ENCODE data around the gene CHML. TPM values are rescaled to one million over a fixed set of nuclear protein-coding genes. Genes with fewer than 3 reads are reported as not detected.

CHML gene
- total RNA-seq, 2 experiments from 2014 or later = 19.9 to 21.1 TPM

- Mint-ChIP-seq H3K4me3 (no peak overlapping the region), H3K9me3 (no peaks in the 10 kb centered on the region), H3K4me1 (ENCODE audit: low read depth) (peaks cover 15% of the 10 kb centered on the region), H3K36me3 (ENCODE audit: low read depth) (peaks cover 2% of the 10 kb centered on the region), H3K27me3 (ENCODE audit: low read depth) (no peaks in the 10 kb centered on the region), H3K27ac (no peak overlapping the region)
- intact Hi-C loops (cut with micrococcal nuclease) = no loop called here
- CTCF ChIA-PET = interaction anchor here (0.7 to 1.2 kb wide), 2 partner anchors 154 to 384 kb away, joined by 3 to 6 read pairs; partner anchors contain the start of gene MAP1LC3C
- no peak for DNase-seq
These were observed 25.6 kb downstream of the CHML start for GRCh38 chr1:241614572-241614971.

DNA sequence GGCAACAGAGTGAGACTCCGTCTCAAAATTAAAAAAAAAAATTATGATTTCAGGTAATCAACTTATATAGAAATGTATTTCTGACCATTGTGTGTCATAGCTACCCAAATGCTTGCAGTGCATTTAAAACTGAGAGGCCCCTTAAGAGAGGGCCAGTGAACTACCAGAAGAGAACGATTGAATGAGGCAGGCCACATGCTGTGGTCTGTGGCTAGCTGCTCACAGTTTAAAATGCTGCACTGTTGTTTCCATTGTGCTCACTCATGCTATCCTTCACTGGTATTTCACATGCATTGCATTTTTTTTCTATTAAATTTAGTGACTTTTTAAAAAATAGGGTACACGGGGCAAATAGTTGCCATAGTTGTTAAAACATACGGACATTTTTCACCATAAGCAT is 26.0 kb downstream of the CHML start:
- no peak overlapping the region for H3K27ac Mint-ChIP-seq

GRCh38 chr1:241612533-241613477 is 27.4 kb downstream of the CHML start:
- no peaks in the 10 kb centered on the region for H3K9me3 Mint-ChIP-seq
- H3K4me1 Mint-ChIP-seq (ENCODE audit: low read depth) = peaks cover 16% of the 10 kb centered on the region
- H3K4me3 Mint-ChIP-seq = no peak overlapping the region
- intact Hi-C loops (cut with micrococcal nuclease) = no loop called here
- CTCF ChIA-PET = interaction anchor here (0.6 to 3.8 kb wide), 11 partner anchors 14 to 234 kb away, joined by 3 to 19 read pairs (median 5); partner anchors contain the start of gene KMO
- no peaks in the 10 kb centered on the region for H3K27me3 Mint-ChIP-seq (ENCODE audit: low read depth)
- no peak for DNase-seq
- H3K27ac Mint-ChIP-seq = peak overlapping the region; percentile 47
- no peaks in the 10 kb centered on the region for H3K36me3 Mint-ChIP-seq (ENCODE audit: low read depth)

More for the DNA sequence above, 26.0 kb downstream of the CHML start:
- DNase-seq = no peak
- CTCF ChIA-PET = interaction anchor here (0.7 to 1.2 kb wide), 2 partner anchors 154 to 385 kb away, joined by 3 to 6 read pairs; partner anchors contain the start of gene MAP1LC3C
- Mint-ChIP-seq H3K36me3 (ENCODE audit: low read depth) (peaks cover 2% of the 10 kb centered on the region), H3K27me3 (ENCODE audit: low read depth) (no peaks in the 10 kb centered on the region), H3K4me3 (no peak overlapping the region), H3K9me3 (no peaks in the 10 kb centered on the region), H3K4me1 (ENCODE audit: low read depth) (peaks cover 15% of the 10 kb centered on the region)
- intact Hi-C loops (cut with micrococcal nuclease) = no loop called here

DNA sequence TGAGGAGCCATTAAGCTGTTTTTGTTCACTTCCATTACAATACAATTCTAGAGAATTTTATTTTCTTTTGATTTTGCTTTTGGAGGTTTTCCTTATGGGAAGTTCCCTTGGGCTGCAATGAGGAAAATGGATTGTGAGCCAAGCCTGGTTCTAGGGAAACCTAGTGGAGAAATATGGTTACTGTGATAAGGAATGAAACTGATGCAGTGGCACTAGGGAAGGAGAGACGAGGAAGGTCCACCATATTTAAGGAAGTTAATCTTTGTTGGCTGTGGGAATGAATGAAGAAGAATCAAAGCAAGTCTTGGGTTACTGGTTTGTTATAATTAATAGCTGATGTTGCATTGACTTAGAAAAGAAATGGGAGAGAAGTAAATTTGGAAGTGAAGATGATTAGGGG is 28.4 kb downstream of the CHML start:
- Mint-ChIP-seq H3K36me3 (ENCODE audit: low read depth) (no peaks in the 10 kb centered on the region), H3K4me1 (ENCODE audit: low read depth) (peaks cover 15% of the 10 kb centered on the region), H3K9me3 (no peaks in the 10 kb centered on the region), H3K27me3 (ENCODE audit: low read depth) (no peaks in the 10 kb centered on the region), H3K4me3 (no peak overlapping the region), H3K27ac (no peak overlapping the region)
- no peak for DNase-seq
- CTCF ChIA-PET = interaction anchor here (0.6 to 3.8 kb wide), 36 partner anchors 8 to 409 kb away, joined by 3 to 20 read pairs (median 5); partner anchors contain the start of genes KMO and MAP1LC3C
- intact Hi-C loops (cut with micrococcal nuclease) = loop anchor here (1.0 to 2.0 kb wide), 10 partner anchors 16 to 406 kb away; partner anchors contain the start of genes CHML and OPN3

DNA sequence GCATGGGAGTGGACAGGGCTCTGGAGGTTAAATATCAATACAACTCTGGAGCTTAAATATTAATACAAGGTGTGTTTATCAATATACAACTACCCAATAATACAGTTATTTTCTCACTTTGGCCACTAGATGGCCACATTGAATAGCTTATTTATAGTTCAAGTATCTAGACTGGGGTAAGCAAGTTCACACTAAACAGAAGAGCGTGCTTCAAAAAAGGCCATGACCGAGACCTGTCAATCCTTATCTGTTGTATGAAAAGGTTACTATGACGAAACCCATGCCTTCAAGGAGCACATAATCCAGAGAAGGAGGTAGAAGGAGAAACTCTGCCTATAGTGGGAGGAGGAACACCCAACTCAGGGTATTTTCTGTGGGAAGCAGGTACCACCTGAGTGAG is 29.1 kb downstream of the CHML start:
- DNase-seq = peak; percentile 11
- no peak overlapping the region for H3K27ac Mint-ChIP-seq

GRCh38 chr1:241610056-241610815 is 29.9 kb downstream of the CHML start:
- H3K9me3 Mint-ChIP-seq = no peaks in the 10 kb centered on the region
- peaks cover 15% of the 10 kb centered on the region for H3K4me1 Mint-ChIP-seq (ENCODE audit: low read depth)
- no peaks in the 10 kb centered on the region for H3K36me3 Mint-ChIP-seq (ENCODE audit: low read depth)
- CTCF ChIA-PET = interaction anchor here (0.5 to 3.8 kb wide), 36 partner anchors 8 to 411 kb away, joined by 3 to 20 read pairs (median 4); partner anchors contain the start of genes KMO and MAP1LC3C
- no peak overlapping the region for H3K27ac Mint-ChIP-seq
- intact Hi-C loops (cut with micrococcal nuclease) = loop anchor here (2.0 kb wide), 1 partner anchor 377 kb away; no protein-coding TSS in a partner anchor
- no peak overlapping the region for H3K4me3 Mint-ChIP-seq
- no peaks in the 10 kb centered on the region for H3K27me3 Mint-ChIP-seq (ENCODE audit: low read depth)
- DNase-seq = no peak

More for the DNA sequence above, 29.1 kb downstream of the CHML start:
- H3K36me3 Mint-ChIP-seq (ENCODE audit: low read depth) = no peaks in the 10 kb centered on the region
- no peak overlapping the region for H3K4me3 Mint-ChIP-seq
- CTCF ChIA-PET = interaction anchor here (0.5 to 3.8 kb wide), 43 partner anchors 8 to 410 kb away, joined by 3 to 20 read pairs (median 4); partner anchors contain the start of genes KMO and MAP1LC3C
- H3K9me3 Mint-ChIP-seq = no peaks in the 10 kb centered on the region
- H3K4me1 Mint-ChIP-seq (ENCODE audit: low read depth) = peaks cover 15% of the 10 kb centered on the region
- no peaks in the 10 kb centered on the region for H3K27me3 Mint-ChIP-seq (ENCODE audit: low read depth)
- intact Hi-C loops (cut with micrococcal nuclease) = loop anchor here (1.0 to 2.0 kb wide), 10 partner anchors 16 to 406 kb away; partner anchors contain the start of genes CHML and OPN3

DNA sequence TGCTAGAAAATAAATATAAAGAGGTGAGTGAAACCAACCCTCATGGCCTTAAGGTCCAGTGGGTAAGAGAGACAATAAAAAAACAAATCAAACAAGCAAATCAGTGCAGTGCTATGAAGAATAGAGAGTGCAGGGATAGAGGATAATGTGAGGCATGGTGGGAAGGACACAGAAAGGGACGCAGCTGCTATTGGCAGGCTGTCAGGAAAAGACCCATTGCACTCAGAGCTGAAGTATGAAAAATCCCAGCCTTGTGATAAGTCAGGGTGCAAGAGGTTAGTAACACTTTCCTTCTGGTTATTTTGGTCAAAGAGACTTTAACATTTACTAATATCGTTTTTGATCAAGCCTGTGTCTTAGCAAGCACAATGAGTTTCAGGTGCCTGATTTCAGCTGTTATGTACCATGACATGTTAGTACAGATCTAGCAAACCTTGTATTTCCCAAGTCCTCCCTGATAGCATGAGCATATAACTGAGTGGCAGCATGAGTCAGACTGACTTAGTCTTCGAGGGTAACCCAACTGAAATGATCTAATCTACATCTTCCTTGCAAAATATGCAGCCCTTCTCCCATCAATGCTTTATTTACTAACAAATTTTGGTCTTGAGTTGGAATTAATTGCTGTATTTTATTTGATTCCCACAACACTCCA is 31.7 kb downstream of the CHML start:
- H3K4me3 Mint-ChIP-seq = no peak overlapping the region
- no peaks in the 10 kb centered on the region for H3K27me3 Mint-ChIP-seq (ENCODE audit: low read depth)
- H3K9me3 Mint-ChIP-seq = no peaks in the 10 kb centered on the region
- CTCF ChIA-PET = interaction anchor here (0.6 kb wide), 2 partner anchors 11 to 71 kb away, joined by 3 to 4 read pairs; no protein-coding TSS in a partner anchor
- no peak overlapping the region for H3K27ac Mint-ChIP-seq
- peaks cover 4% of the 10 kb centered on the region for H3K36me3 Mint-ChIP-seq (ENCODE audit: low read depth)
- H3K4me1 Mint-ChIP-seq (ENCODE audit: low read depth) = peaks cover 9% of the 10 kb centered on the region
- no peak for DNase-seq
- intact Hi-C loops (cut with micrococcal nuclease) = no loop called here

DNA sequence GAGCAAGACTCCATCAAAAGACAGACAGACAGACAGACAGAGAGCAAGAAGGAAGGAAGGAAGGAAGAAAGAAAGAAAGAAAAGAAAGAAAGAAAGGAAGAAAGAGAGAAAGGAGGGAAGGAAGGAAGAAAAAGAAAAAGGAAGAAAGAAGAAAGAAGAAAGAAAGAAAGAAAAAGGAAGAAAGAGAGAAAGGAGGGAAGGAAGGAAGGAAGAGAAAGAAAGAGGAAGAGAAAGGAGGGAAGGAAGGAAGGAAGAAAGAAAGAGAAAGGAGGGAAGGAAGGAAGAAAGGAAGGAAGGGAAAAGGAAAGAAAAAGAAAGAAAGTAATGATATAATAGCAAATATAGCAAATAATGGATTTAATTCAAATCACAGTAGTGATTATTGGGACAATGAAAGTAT is 32.7 kb downstream of the CHML start:
- CTCF ChIA-PET = interaction anchor here (0.6 to 0.7 kb wide), 4 partner anchors 25 to 1004 kb away, joined by 3 to 4 read pairs (median 3); no protein-coding TSS in a partner anchor
- Mint-ChIP-seq H3K9me3 (no peaks in the 10 kb centered on the region), H3K27ac (no peak overlapping the region), H3K4me1 (ENCODE audit: low read depth) (peaks cover 5% of the 10 kb centered on the region), H3K36me3 (ENCODE audit: low read depth) (peaks cover 14% of the 10 kb centered on the region), H3K4me3 (no peak overlapping the region), H3K27me3 (ENCODE audit: low read depth) (no peaks in the 10 kb centered on the region)
- intact Hi-C loops (cut with micrococcal nuclease) = no loop called here
- no peak for DNase-seq

GRCh38 chr1:241606544-241606943 is 33.6 kb downstream of the CHML start:
- intact Hi-C loops (cut with micrococcal nuclease) = no loop called here
- no peak overlapping the region for H3K4me3 Mint-ChIP-seq
- no peak overlapping the region for H3K27ac Mint-ChIP-seq
- peaks cover 17% of the 10 kb centered on the region for H3K36me3 Mint-ChIP-seq (ENCODE audit: low read depth)
- peaks cover 4% of the 10 kb centered on the region for H3K4me1 Mint-ChIP-seq (ENCODE audit: low read depth)
- CTCF ChIA-PET = no interaction called here
- no peaks in the 10 kb centered on the region for H3K9me3 Mint-ChIP-seq
- H3K27me3 Mint-ChIP-seq (ENCODE audit: low read depth) = no peaks in the 10 kb centered on the region
- DNase-seq = no peak

DNA sequence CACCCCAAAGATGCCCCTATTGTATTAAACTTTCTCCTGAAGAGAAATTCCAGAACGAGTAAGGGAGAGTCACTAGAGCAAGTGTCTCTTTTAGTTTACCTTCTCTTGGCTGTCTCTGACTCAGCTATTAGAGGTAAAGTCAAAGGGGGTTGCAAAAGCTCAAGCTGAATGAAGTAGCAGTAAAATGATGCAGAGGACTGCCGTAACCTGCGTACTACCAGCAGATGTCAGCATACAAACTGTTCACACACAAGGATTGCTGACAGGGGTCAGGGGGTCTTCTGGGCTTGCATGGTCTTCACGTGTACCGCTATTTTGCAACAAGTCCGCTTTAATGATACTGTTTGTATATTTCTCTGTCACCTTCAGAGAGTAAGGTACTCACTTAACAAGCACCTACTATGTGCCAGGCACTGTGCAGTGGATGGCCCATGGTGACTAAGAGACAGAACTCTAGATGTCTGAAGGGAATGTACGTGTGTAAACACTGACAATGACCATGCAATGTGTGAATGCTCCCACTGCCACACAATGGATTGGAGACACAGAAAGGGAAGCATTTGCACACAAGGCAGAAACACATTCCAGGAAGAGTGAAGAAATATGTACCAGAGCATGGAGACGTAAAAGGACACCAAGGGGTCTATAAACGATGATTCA is 34.9 kb downstream of the CHML start:
- peaks cover 24% of the 10 kb centered on the region for H3K36me3 Mint-ChIP-seq (ENCODE audit: low read depth)
- H3K4me1 Mint-ChIP-seq (ENCODE audit: low read depth) = peaks cover 10% of the 10 kb centered on the region
- CTCF ChIA-PET = interaction anchor here (0.6 to 1.6 kb wide), 5 partner anchors 12 to 392 kb away, joined by 3 to 5 read pairs (median 3); no protein-coding TSS in a partner anchor
- no peak overlapping the region for H3K27ac Mint-ChIP-seq
- no peak overlapping the region for H3K4me3 Mint-ChIP-seq
- no peak for DNase-seq
- intact Hi-C loops (cut with micrococcal nuclease) = no loop called here
- no peaks in the 10 kb centered on the region for H3K27me3 Mint-ChIP-seq (ENCODE audit: low read depth)
- H3K9me3 Mint-ChIP-seq = no peaks in the 10 kb centered on the region

GRCh38 chr1:241603731-241604245 is 36.4 kb downstream of the CHML start:
- DNase-seq = no peak
- no peak overlapping the region for H3K27ac Mint-ChIP-seq
- H3K9me3 Mint-ChIP-seq = no peaks in the 10 kb centered on the region
- intact Hi-C loops (cut with micrococcal nuclease) = no loop called here
- no peak overlapping the region for H3K4me3 Mint-ChIP-seq
- no peaks in the 10 kb centered on the region for H3K27me3 Mint-ChIP-seq (ENCODE audit: low read depth)
- H3K4me1 Mint-ChIP-seq (ENCODE audit: low read depth) = peaks cover 10% of the 10 kb centered on the region
- CTCF ChIA-PET = interaction anchor here (2.4 kb wide), 1 partner anchor 7 kb away, joined by 9 read pairs; no protein-coding TSS in a partner anchor
- H3K36me3 Mint-ChIP-seq (ENCODE audit: low read depth) = peaks cover 24% of the 10 kb centered on the region

Measured in activated naive CD4-positive, alpha-beta T cell treated with anti-CD3 and anti-CD28 coated beads for 36 hours (primary cell).